HG02884 (cell line): ENCODE data around the gene USH1G.
"Not testable (repeated sequence)": the region's sequence is repeated elsewhere in the genome, so short reads cannot be mapped to it uniquely, and the experiment has no call there.

ENCODE experiments used
- ATAC-seq: cut with Tn5 transposase; IDR thresholded peaks from one replicate; pipeline ENCODE4 v1.9.1; 2021; ENCODE audit warnings: mild to moderate bottlenecking, moderate library complexity; ENCODE audit not compliant: unreplicated experiment

Gene USH1G

GRCh38 chr17:74922694-74923537 is at the start of gene USH1G:
Gene USH1G, minus strand, starts transcription at chr17:74923255. Its CDS starts 182 bp downstream, at chr17:74923073.
- ATAC-seq = no peak

DNA sequence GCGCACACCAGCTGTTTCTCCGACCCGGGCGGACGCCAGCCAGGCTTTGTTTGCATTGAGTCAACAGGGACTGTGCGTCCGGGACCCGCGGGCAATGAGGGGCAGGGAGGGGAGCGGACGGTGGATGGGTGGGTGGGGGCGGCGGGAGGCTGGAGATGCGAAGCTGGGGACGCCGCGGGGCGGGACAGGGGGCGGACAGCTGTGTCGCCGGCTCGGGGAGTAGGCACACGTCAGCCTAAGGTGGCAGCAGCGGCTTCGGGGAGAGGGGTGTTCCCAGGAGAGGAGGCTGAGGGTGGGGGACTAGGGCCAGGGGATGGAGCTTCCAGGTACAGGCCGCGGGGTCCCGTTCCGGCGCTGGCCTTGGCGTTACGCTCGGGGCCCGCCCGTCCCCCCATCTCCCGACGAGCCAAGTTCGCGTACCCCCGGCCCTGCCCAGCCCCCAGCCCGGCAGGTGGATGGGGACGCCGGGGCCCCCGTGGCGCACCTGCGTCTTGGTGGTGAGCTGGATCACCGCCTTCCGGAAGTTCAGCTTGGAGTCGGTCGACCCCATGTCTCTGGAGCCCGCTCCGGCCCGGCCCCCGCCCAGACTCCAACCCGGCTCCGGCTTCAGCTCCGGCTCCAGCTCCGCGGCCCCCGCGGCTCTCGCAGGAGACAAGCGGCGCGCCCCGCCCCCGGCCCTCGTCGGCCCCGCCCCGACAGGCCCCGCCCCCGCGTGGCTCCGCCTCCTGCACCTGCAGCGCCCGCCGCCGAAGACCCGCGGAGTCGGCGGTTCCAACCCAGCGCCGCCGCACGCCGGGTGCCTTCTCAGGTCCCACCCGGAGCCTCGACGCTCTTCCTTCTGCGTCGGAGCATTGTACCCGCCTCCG is 49.3 kb upstream of the USH1G start, which contains the start of gene HID1:
HID1 (minus strand) TSS at position 653 of the 866 bp plus-strand sequence; CDS start at position 550, 103 bp downstream.
- ATAC-seq = no peak

GRCh38 chr17:74971842-74972106 is 48.7 kb upstream of the USH1G start:
- ATAC-seq = no peak

DNA sequence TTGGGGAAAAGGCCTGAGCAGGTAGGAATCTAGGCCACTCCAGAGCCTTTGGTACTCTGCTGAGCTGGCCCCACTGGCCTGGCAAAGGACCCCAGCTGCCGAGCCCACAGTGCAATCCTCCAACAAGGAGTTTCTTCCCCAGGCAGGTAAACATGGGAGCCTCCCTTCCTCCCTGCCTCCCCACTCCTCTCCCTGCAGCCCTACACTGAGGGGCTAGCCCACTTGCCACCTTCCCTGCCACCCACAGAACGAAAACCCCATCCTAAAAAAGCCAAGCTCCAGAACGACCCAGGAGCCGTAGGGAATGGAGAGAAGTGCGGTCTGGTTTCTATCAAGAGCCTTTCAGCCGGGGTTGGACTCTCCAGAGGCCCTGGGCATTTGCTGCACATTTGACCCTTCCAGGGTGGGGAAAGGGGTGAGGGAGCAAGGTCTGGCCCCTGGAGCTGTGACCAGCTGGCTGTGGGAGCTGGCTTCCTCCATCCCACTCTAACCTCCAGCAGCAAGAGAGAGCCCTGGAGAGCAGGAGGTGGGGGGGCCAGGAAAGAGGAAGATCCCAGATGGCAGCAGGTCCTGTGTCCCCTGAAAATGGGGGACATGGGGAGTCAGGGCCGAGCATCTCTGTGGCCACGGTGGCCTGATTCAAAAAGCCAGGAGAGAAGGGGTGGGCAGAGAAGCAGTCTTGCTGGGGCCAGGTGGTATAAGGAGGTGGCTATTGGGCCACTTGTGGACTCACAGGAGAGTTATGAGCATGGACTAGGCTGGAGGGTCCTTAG is 48.2 kb upstream of the USH1G start:
- no peak for ATAC-seq

DNA sequence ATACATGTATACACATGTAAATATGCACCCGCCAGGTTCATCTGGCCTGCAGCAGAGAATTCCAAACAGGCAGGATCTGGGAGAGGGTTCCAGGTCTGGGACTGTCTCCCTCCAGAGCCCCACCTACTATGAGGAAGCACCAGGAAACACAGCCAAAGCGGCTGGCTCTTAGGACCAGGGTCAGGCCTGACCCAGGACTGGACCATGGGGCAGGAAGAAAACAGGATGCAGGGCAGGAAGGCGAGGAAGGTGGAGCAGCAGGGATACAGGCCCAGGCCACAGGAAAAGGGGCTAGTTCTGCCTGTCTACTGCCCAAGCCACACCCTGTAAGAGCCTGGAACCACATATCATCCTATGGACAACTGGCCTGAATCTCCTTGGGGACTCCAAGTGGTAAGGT is 47.3 kb upstream of the USH1G start:
- ATAC-seq = no peak

- not testable (repeated sequence) for ATAC-seq
These were observed 46.4 kb upstream of the USH1G start for GRCh38 chr17:74969501-74969900.

DNA sequence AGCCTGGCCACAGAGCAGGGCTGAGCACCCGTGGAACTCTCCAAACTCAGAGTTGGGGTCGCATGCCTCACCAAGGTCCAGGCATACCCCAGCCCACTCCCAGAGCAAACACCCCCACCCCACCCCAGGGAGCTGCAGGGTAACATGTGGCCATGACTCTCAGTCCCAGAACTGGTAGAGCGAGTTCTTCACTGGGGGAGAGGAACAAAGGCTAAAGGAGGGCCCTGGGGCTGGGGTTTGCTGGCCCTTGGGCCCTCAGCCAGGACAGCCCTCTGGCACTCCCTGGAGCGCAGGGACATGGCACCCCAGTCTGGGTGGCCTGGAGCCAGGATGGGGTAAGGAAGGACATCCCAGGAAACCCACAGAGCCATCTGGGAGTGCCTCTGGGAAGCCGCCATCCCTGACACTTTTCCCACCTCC is 45.3 kb upstream of the USH1G start:
- ATAC-seq = no peak

DNA sequence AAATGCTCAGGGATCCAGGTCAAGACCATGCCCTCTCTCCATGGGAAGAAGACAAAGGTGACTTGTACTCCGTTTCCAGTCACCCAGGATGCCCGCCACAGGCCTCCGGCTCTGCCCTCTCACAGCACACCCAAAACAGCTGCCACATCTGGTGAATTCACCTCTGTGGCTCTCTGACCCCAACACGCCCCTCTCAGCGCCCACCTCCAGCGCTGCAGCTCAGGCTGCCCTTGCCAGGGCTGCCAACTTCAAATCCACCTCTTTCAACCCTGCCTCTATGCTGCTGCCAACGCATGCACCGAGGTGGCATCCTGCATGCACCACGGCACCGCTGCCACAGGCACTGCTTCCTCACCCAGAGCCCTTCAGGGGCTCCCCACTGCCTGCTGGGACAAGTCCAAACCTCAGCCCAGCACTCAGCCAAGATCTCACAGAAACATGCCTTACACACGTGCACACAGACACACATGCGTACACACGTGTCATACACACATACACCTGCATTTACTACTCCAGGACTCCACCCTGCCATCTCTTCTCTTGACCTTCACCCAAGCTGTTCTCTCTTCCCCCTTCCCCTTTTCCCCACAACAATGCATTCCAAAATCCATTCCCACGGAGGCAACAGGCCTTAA is 42.0 kb upstream of the USH1G start:
- ATAC-seq = no peak

- ATAC-seq = no peak
These were observed 41.2 kb upstream of the USH1G start for GRCh38 chr17:74964246-74964761.

DNA sequence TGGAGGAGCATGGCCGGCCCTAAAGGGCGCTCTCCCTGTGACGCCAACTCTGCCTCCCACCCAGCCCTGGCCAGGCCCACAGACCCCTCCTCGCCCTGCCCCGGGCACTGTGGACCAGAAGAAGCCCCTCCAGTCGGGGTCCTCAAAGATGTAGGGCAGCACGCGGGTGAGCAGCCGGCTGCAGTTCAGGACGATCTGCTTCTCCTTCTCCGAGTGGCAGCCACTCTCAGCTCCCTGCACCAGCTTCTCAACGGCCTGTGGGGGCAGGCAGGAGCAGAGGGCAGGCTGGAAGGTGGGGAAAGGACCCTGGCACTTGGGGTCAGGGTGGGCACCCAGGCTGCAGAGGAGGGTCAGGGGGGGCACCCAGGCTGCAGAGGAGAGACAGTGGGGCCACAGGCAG is 40.6 kb upstream of the USH1G start:
- ATAC-seq = no peak

GRCh38 chr17:74962622-74963394 is 39.8 kb upstream of the USH1G start:
- no peak for ATAC-seq

GRCh38 chr17:74961657-74962350 is 38.7 kb upstream of the USH1G start:
- ATAC-seq = no peak

DNA sequence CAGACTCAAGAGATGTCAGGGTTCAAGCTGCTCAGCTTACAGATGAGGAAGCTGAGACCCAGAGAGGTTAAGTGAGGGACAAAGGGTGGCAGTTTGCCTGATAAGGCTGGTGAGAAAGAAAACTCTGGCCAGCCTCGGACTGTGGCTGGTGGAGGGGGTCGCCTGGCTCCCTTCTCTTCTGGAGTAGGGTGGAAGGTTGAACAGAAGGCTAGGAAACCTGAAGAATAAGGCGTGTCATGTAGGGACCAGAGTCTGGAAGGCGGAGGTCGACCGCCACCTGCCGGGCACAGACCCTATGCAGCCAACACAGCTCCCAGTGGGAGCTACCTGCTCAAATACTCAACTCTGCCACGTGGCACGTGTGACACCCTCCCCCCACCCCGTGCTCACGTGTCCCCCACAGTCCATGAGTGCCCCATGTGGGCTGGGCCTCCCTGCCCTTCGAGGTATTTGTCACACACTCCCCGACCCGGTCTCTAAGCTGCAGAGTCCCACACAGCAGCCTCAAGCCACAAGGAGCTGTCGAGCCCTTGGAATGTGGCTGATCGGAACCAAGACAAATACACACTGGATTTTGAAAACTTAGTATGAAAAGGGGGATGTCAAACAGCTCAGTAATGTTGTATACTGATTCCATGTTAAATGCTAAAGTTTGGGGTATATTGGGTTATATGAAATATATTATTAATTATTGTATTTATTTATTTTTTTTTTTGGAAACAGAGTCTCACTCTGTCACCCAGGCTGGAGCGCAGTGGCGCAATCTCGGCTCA is 37.7 kb upstream of the USH1G start:
- no peak for ATAC-seq

GRCh38 chr17:74959826-74960515 is 36.9 kb upstream of the USH1G start:
- no peak for ATAC-seq

DNA sequence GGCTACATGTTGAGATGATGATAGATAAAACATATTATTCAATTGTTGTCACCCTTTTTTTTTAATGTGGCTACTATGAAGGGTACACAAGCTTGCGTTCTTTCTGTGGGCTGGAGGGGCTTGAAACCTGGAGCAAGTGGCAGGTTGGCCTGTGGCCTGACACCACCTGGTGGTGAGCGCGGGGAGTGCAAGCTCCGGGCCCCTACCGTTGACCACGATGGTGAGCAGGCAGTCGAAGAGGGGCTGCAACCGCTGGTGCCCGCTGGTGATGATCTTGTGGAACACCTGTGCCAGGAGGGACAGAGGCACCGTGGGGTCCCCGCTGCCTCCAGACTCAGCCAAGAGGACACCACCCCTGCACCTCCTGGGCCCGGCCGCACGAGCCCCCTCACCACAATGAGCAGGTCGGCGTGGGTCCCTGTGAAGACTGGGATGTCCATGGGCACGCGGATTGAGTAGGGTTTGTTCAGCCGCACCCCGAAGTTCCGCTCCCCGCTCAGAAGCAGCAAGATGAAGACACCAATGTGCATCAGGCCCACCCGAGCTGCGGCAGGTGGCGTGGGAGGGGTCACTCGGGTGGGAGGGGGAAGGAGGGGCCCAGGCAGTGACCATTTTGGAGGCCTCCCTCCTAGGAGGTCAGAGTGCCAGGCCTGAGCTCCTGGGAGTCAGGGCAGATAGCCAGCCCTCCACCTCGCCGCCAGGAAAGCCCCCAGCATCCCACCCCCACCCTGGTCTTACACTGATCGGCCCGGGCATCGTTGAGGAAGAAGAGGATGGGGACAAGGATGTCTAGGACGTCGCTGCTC is 35.1 kb upstream of the USH1G start:
- no peak for ATAC-seq

- ATAC-seq = no peak
These were observed 33.0 kb upstream of the USH1G start for GRCh38 chr17:74956093-74956492.
